SK-N-SH (cell line): ENCODE results near the gene SPI1. TPM values are rescaled to one million over a fixed set of nuclear protein-coding genes. Genes with fewer than 3 reads are reported as not detected.

ENCODE experiments used
- CTCF ChIA-PET: fragments of 300-600, 350-600 bp; formaldehyde crosslinking; extraction: SDS; loops from one replicate; lab custom pipeline; 2021; lab: Yijun Ruan, JAX
- POLR2A ChIA-PET: fragments of 350-600 bp; sonication (Branson Sonifier 250); formaldehyde crosslinking; extraction: SDS; loops from one replicate; lab custom pipeline; 2020; ENCODE audit warnings: antibody characterized with exemption, inconsistent platforms; lab: Yijun Ruan, JAX
- DNase-seq: peaks from one replicate; pipeline ENCODE4 v3.0.0; 2012
- H2AFZ ChIP-seq: fragments of 200-600 bp; sonication (generic); 2 replicates; pipeline ENCODE4 v1.8.1; 2016; ENCODE audit warnings: antibody characterized with exemption, mild to moderate bottlenecking, low read depth
- H3F3A ChIP-seq: fragments of 200-600 bp; sonication (generic); replicated peaks from 2 replicates; pipeline ENCODE3; 2016; ENCODE audit warnings: antibody characterized with exemption, mild to moderate bottlenecking; ENCODE audit not compliant: insufficient read depth
- H3K27ac ChIP-seq, 2 experiments: fragments of 200-500 bp in 1 of 2; fragments of 200-600 bp in 1 of 2; sonication (Bioruptor generic) in 1 of 2; sonication (generic), shearing (Covaris generic) in 1 of 2; 2 replicates each; pipeline versions ENCODE4 v1.5.1 to v1.6.1; 2014 to 2016; ENCODE audit warnings: low read depth in 2 of 2, inconsistent platforms in 1 of 2, low read length in 1 of 2, mild to moderate bottlenecking in 1 of 2, mixed read lengths in 1 of 2
- H3K27me3 ChIP-seq: fragments of 200-600 bp; sonication (generic), shearing (Covaris generic); 2 replicates; pipeline ENCODE4 v1.6.1; 2016; ENCODE audit warnings: mixed run types; ENCODE audit not compliant: insufficient read depth
- H3K36me3 ChIP-seq, 2 experiments: fragments of 200-500 bp in 1 of 2; fragments of 200-600 bp in 1 of 2; sonication (Bioruptor generic) in 1 of 2; sonication (generic) in 1 of 2; replicated peaks in 1 of 2; 2 replicates each; pipeline versions ENCODE3 to v1.5.1; 2014 to 2016; ENCODE audit warnings: low read length in 1 of 2, mild to moderate bottlenecking in 1 of 2; ENCODE audit not compliant: insufficient read depth in 2 of 2, control insufficient read depth in 1 of 2
- H3K4me1 ChIP-seq, 2 experiments: fragments of 200-500 bp in 1 of 2; fragments of 200-600 bp in 1 of 2; sonication (Bioruptor generic) in 1 of 2; sonication (generic), shearing (Covaris generic) in 1 of 2; 2 replicates each; pipeline versions ENCODE4 v1.5.1 to v1.6.1; 2014 to 2016; ENCODE audit warnings: low read depth in 1 of 2, low read length in 1 of 2, mixed run types in 1 of 2; ENCODE audit not compliant: insufficient read depth in 2 of 2, control insufficient read depth in 1 of 2
- H3K4me2 ChIP-seq: fragments of 200-600 bp; sonication (generic), shearing (Covaris generic); 2 replicates; pipeline ENCODE4 v1.6.1; 2017; ENCODE audit warnings: mixed run types
- H3K4me3 ChIP-seq, 2 experiments: fragments of 200-500 bp in 1 of 2; fragments of 200-600 bp in 1 of 2; sonication (Bioruptor generic) in 1 of 2; sonication (generic), shearing (Covaris generic) in 1 of 2; 2 replicates each; pipeline versions ENCODE4 v1.5.1 to v1.8.1; 2014 to 2016; ENCODE audit warnings: low read depth in 2 of 2, inconsistent platforms in 1 of 2, low read length in 1 of 2, mild to moderate bottlenecking in 1 of 2, mixed read lengths in 1 of 2, moderate library complexity in 1 of 2
- H3K79me2 ChIP-seq: fragments of 200-600 bp; sonication (generic); 2 replicates; pipeline ENCODE4 v1.8.1; 2017; ENCODE audit warnings: mild to moderate bottlenecking; ENCODE audit not compliant: insufficient read depth
- H3K9ac ChIP-seq: fragments of 200-600 bp; sonication (generic); 2 replicates; pipeline ENCODE4 v1.6.1; 2017; ENCODE audit warnings: mixed run types
- H3K9me2 ChIP-seq: fragments of 200-600 bp; sonication (generic); 2 replicates; pipeline ENCODE4 v1.6.1; 2017; ENCODE audit warnings: mixed run types
- H3K9me3 ChIP-seq: fragments of 200-600 bp; sonication (generic); 2 replicates; pipeline ENCODE4 v1.6.1; 2017; ENCODE audit warnings: mixed run types, mild to moderate bottlenecking, moderate library complexity
- H4K20me1 ChIP-seq: fragments of 200-600 bp; sonication (generic); 2 replicates; pipeline ENCODE4 v1.6.1; 2017; ENCODE audit warnings: mild to moderate bottlenecking, mixed run types; ENCODE audit not compliant: insufficient read depth
- CHD2 ChIP-seq: fragments of 150-350 bp; IDR thresholded peaks from 2 replicates; pipeline ENCODE4 v1.6.1; 2018; ENCODE audit warnings: low read length; ENCODE audit not compliant: partially characterized antibody
- EP300 ChIP-seq, 2 experiments: IDR thresholded peaks; 2 replicates each; pipeline versions ENCODE4 v1.4.0 to v1.6.1; 2012; ENCODE audit warnings: borderline replicate concordance in 1 of 2, low read depth in 1 of 2, low read length in 1 of 2
- EZH2phosphoT487 ChIP-seq: fragments of 200-600 bp; sonication (generic); IDR thresholded peaks from 2 replicates; pipeline ENCODE4 v1.6.1; 2017; ENCODE audit warnings: low read depth, mixed run types, mild to moderate bottlenecking, antibody characterized with exemption, moderate library complexity, borderline replicate concordance
- GATA2 ChIP-seq: sonication (generic); formaldehyde crosslinking; IDR thresholded peaks from 2 replicates; pipeline ENCODE4 v1.5.0; 2020; ENCODE audit warnings: mild to moderate bottlenecking, missing genetic modification reagents
- IRF3 ChIP-seq: fragments of 150-350 bp; IDR thresholded peaks from 2 replicates; pipeline ENCODE4 v1.6.1; 2016; ENCODE audit warnings: mild to moderate bottlenecking, low read depth, low read length
- JUND ChIP-seq: IDR thresholded peaks from 2 replicates; pipeline ENCODE4 v1.4.0; 2012
- MAX ChIP-seq: IDR thresholded peaks from 2 replicates; pipeline ENCODE4 v1.4.0; 2012; ENCODE audit warnings: low read depth
- MXI1 ChIP-seq: IDR thresholded peaks from 2 replicates; pipeline ENCODE4 v1.6.1; 2012; ENCODE audit warnings: mild to moderate bottlenecking, low read depth, low read length, improper control_type of control experiment
- NRF1 ChIP-seq: IDR thresholded peaks from 2 replicates; pipeline ENCODE4 v1.6.1; 2012; ENCODE audit warnings: low read depth, mild to moderate bottlenecking, low read length
- PBX3 ChIP-seq: IDR thresholded peaks from 2 replicates; pipeline ENCODE4; 2012
- POLR2AphosphoS5 ChIP-seq: IDR thresholded peaks from 2 replicates; pipeline ENCODE4 v1.6.1; 2012; ENCODE audit warnings: low read depth, low read length
- RXRA ChIP-seq: IDR thresholded peaks from 2 replicates; pipeline ENCODE4 v1.4.0; 2012; ENCODE audit warnings: low read depth, mild to moderate bottlenecking, borderline replicate concordance
- TAF1 ChIP-seq: IDR thresholded peaks from 2 replicates; pipeline ENCODE4 v1.6.1; 2012; ENCODE audit warnings: low read depth, mild to moderate bottlenecking, low read length, moderate library complexity, borderline replicate concordance
- TEAD4 ChIP-seq: IDR thresholded peaks from 2 replicates; pipeline ENCODE4 v1.4.0; 2012; ENCODE audit warnings: mild to moderate bottlenecking, borderline replicate concordance; ENCODE audit not compliant: insufficient read depth
- USF1 ChIP-seq: IDR thresholded peaks from 2 replicates; pipeline ENCODE4 v1.4.0; 2012; ENCODE audit warnings: low read depth, borderline replicate concordance
- USF2 ChIP-seq: fragments of 150-350 bp; IDR thresholded peaks from 2 replicates; pipeline ENCODE4 v1.6.1; 2017; ENCODE audit warnings: antibody characterized with exemption, low read length, low read depth, borderline replicate concordance
- ZBTB33 ChIP-seq: IDR thresholded peaks from 2 replicates; pipeline ENCODE4 v1.4.0; 2012; ENCODE audit warnings: low read depth, borderline replicate concordance
- WGBS: methylation state at CpG from one replicate; pipeline ENCODE4 v1.1.6; 2017; ENCODE audit warnings: low lambda C conversion rate; 5-methylcytosine and 5-hydroxymethylcytosine counted together
- polyA plus RNA-seq, 3 experiments: library from polyadenylated mRNA; depleted of rRNA; stranded (reverse); fragments of >200 nt; gene quantifications; 2 replicates each; pipeline ENCODE4 v1.2.3, GENCODE V29; 2012

Gene SPI1
- polyA plus RNA-seq, 1 of the 3 experiments (the other 2 are of a cell fraction), result not detected

- Histone ChIP-seq H3K79me2 (no peaks in the 10 kb centered on the region), H3K9me2 (no peaks in the 10 kb centered on the region), H3K4me3 (no peak overlapping the region), H3K4me2 (no peak overlapping the region), H3K9me3 (no peaks in the 10 kb centered on the region), H3K27me3 (no peaks in the 10 kb centered on the region), H4K20me1 (no peaks in the 10 kb centered on the region), H3K4me1 (no peaks in the 10 kb centered on the region), H3K27ac (no peak overlapping the region), H3F3A (no peaks in the 10 kb centered on the region), H2AFZ (no peak overlapping the region), H3K36me3 (peaks cover 11 to 43% of the 10 kb centered on the region in 2 experiments), H3K9ac (no peak overlapping the region)
- 83% methylated on average over 15 of the region's 15 CpGs for WGBS
- no peak for DNase-seq
- ChIA-PET POLR2A (no interaction called here), CTCF (interaction anchor here (1.1 kb wide), 1 partner anchor 202 kb away, joined by 4 read pairs; no protein-coding TSS in a partner anchor)
- TF ChIP-seq POLR2AphosphoS5 (no peak), NRF1 (no peak), USF1 (no peak), MAX (no peak), RXRA (no peak), PBX3 (no peak), EP300 (IDR thresholded peaks at IDR 0.05; ENCODE audit: borderline replicate concordance in 1 of 2, low read depth in 1 of 2, low read length in 1 of 2) (no peak), TAF1 (no peak), TEAD4 (no peak), CHD2 (no peak), JUND (no peak), MXI1 (no peak), USF2 (no peak)
Observed at GRCh38 chr11:47325271-47326041, 52.9 kb downstream of the SPI1 start.

- Histone ChIP-seq H3K9me3 (no peaks in the 10 kb centered on the region), H3K27ac (no peak overlapping the region), H2AFZ (no peak overlapping the region), H3K4me3 (no peak overlapping the region), H3K79me2 (no peaks in the 10 kb centered on the region), H3K4me1 (no peaks in the 10 kb centered on the region), H3K36me3 (peaks cover 16 to 43% of the 10 kb centered on the region in 2 experiments), H3K4me2 (no peak overlapping the region), H4K20me1 (no peaks in the 10 kb centered on the region), H3K9me2 (no peaks in the 10 kb centered on the region), H3F3A (no peaks in the 10 kb centered on the region), H3K9ac (no peak overlapping the region), H3K27me3 (no peaks in the 10 kb centered on the region)
- ChIA-PET POLR2A (no interaction called here), CTCF (interaction anchor here (1.1 kb wide), 1 partner anchor 201 kb away, joined by 4 read pairs; no protein-coding TSS in a partner anchor)
- TF ChIP-seq EP300 (IDR thresholded peaks at IDR 0.05; ENCODE audit: borderline replicate concordance in 1 of 2, low read depth in 1 of 2, low read length in 1 of 2) (no peak), IRF3 (no peak), GATA2 (CRISPR knock-in tag) (no peak), EZH2phosphoT487 (no peak), ZBTB33 (no peak)
- 90% methylated on average over 12 of the region's 12 CpGs for WGBS
- DNase-seq, result no peak
Observed at GRCh38 chr11:47324520-47324919, 53.8 kb downstream of the SPI1 start.
